ENCODE results near the gene CDH12. TPM values are rescaled to one million over a fixed set of nuclear protein-coding genes. Genes with fewer than 3 reads are reported as not detected.

Gene CDH12
- polyA plus RNA-seq, 2 donors = 0.01 TPM; not detected in 1

DNA sequence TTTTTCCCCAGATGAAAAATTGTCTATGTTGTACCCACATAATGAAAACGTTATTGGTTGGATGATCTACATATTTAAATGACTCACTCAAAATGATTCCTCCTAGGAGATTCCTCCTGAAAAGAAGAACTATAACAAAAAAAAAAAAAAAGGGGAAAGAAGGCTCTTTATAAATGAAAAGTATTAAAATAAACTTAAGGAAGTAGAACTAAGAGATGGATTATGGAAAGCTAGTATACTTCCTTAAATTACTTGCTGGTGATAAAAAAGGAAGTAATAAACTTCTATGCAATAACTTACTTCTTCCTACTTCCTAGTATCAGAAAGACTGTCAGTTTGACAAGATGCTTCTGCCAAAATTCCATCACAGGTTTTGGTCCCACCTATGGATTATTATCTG, 1087.7 kb downstream of the CDH12 start:
- 24 to 31% methylated on average over 1 of the region's 1 CpG for WGBS, 2 donors
- H3K27ac ChIP-seq (ENCODE audit: low read depth in 2 of 2, low read length in 1 of 2) = no peak overlapping the region

DNA sequence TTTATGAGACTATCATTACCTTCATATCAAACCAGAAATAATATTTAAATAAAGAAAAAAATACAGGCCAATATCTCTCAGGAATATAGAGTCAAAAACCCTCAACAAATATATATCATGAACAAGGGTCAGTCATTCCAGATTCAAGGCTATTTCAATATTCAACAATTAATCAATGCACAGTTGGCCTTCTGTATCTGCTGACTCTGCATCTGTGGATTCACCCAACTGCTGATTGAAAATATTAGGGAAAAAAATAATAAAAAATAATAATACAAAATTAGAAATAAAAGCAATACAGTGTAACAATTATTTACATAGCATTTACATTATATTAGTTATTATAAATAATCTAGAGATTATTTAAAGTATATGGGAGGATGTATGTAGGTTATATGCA, 1114.0 kb downstream of the CDH12 start:
- H3K4me3 ChIP-seq (ENCODE audit: low read depth in 1 of 2, low read length in 2 of 2) = no peak overlapping the region
- no peaks in the 10 kb centered on the region for H3K4me1 ChIP-seq (ENCODE audit: control insufficient read depth in 2 of 2, insufficient read depth in 2 of 2, low read length in 1 of 2)
- H3K27ac ChIP-seq (ENCODE audit: low read depth in 2 of 2, low read length in 1 of 2) = no peak overlapping the region
- no peaks in the 10 kb centered on the region for H3K27me3 ChIP-seq (ENCODE audit: control insufficient read depth in 1 of 2, insufficient read depth in 2 of 2, low read length in 2 of 2)
- H3K9me3 ChIP-seq (ENCODE audit: control insufficient read depth in 2 of 2, insufficient read depth in 1 of 2, low read depth in 1 of 2, low read length in 1 of 2) = no peaks in the 10 kb centered on the region
- H3K36me3 ChIP-seq (ENCODE audit: control insufficient read depth in 2 of 2, insufficient read depth in 2 of 2, low read length in 1 of 2) = no peaks in the 10 kb centered on the region

More for the DNA sequence above, 1087.7 kb downstream of the CDH12 start:
- Histone ChIP-seq H3K4me3 (ENCODE audit: low read depth in 1 of 2, low read length in 2 of 2) (no peak overlapping the region), H3K9me3 (ENCODE audit: control insufficient read depth in 2 of 2, insufficient read depth in 1 of 2, low read depth in 1 of 2, low read length in 1 of 2) (no peaks in the 10 kb centered on the region), H3K36me3 (ENCODE audit: control insufficient read depth in 2 of 2, insufficient read depth in 2 of 2, low read length in 1 of 2) (no peaks in the 10 kb centered on the region), H3K27me3 (ENCODE audit: control insufficient read depth in 1 of 2, insufficient read depth in 2 of 2, low read length in 2 of 2) (no peaks in the 10 kb centered on the region), H3K4me1 (ENCODE audit: control insufficient read depth in 2 of 2, insufficient read depth in 2 of 2, low read length in 1 of 2) (no peaks in the 10 kb centered on the region)

DNA sequence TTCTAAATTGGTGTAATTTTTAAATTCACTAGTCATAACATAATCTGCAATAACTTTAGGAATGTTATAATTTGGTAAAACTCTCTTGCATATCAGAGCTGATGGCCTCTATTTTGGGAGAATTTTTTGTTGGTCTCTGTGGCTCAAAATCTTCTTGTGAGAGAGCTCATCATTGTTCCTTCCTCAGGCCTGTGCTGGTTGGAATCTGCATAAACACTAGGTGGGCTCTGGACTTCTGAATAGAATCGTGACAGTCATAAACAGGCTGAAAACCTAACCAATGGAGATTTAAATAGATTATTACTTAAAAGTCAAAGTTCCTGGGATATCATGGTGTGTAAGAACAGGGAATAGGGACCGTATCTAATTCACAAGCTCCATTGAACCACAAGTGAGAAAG, 1129.6 kb downstream of the CDH12 start:
- no peaks in the 10 kb centered on the region for H3K9me3 ChIP-seq (ENCODE audit: control insufficient read depth in 2 of 2, insufficient read depth in 1 of 2, low read depth in 1 of 2, low read length in 1 of 2)
- H3K4me3 ChIP-seq (ENCODE audit: low read depth in 1 of 2, low read length in 2 of 2) = no peak overlapping the region
- no peaks in the 10 kb centered on the region for H3K4me1 ChIP-seq (ENCODE audit: control insufficient read depth in 2 of 2, insufficient read depth in 2 of 2, low read length in 1 of 2)
- WGBS, 2 donors = 65 to 66% methylated on average over 2 of the region's 2 CpGs
- H3K27me3 ChIP-seq (ENCODE audit: control insufficient read depth in 1 of 2, insufficient read depth in 2 of 2, low read length in 2 of 2) = no peaks in the 10 kb centered on the region
- no peak overlapping the region for H3K27ac ChIP-seq (ENCODE audit: low read depth in 2 of 2, low read length in 1 of 2)
- no peaks in the 10 kb centered on the region for H3K36me3 ChIP-seq (ENCODE audit: control insufficient read depth in 2 of 2, insufficient read depth in 2 of 2, low read length in 1 of 2)

GRCh38 chr5:21711866-21712758, 1141.0 kb downstream of the CDH12 start:
- H3K27ac ChIP-seq (ENCODE audit: low read depth in 2 of 2, low read length in 1 of 2) = no peak overlapping the region
- H3K36me3 ChIP-seq (ENCODE audit: control insufficient read depth in 2 of 2, insufficient read depth in 2 of 2, low read length in 1 of 2) = no peaks in the 10 kb centered on the region
- H3K4me1 ChIP-seq (ENCODE audit: control insufficient read depth in 2 of 2, insufficient read depth in 2 of 2, low read length in 1 of 2) = no peaks in the 10 kb centered on the region
- peaks cover 0 to 4% of the 10 kb centered on the region in 2 donors for H3K9me3 ChIP-seq (ENCODE audit: control insufficient read depth in 2 of 2, insufficient read depth in 1 of 2, low read depth in 1 of 2, low read length in 1 of 2)
- H3K4me3 ChIP-seq (ENCODE audit: low read depth in 1 of 2, low read length in 2 of 2) = no peak overlapping the region
- H3K27me3 ChIP-seq (ENCODE audit: control insufficient read depth in 1 of 2, insufficient read depth in 2 of 2, low read length in 2 of 2) = no peaks in the 10 kb centered on the region
- 62 to 74% methylated on average over 3 of the region's 3 CpGs for WGBS, 2 donors

GRCh38 chr5:21709770-21710169, 1143.4 kb downstream of the CDH12 start:
- WGBS, 2 donors = 84 to 90% methylated on average over 3 of the region's 3 CpGs
- Histone ChIP-seq H3K36me3 (ENCODE audit: control insufficient read depth in 2 of 2, insufficient read depth in 2 of 2, low read length in 1 of 2) (no peaks in the 10 kb centered on the region), H3K4me3 (ENCODE audit: low read depth in 1 of 2, low read length in 2 of 2) (no peak overlapping the region), H3K27ac (ENCODE audit: low read depth in 2 of 2, low read length in 1 of 2) (no peak overlapping the region), H3K4me1 (ENCODE audit: control insufficient read depth in 2 of 2, insufficient read depth in 2 of 2, low read length in 1 of 2) (no peaks in the 10 kb centered on the region), H3K27me3 (ENCODE audit: control insufficient read depth in 1 of 2, insufficient read depth in 2 of 2, low read length in 2 of 2) (no peaks in the 10 kb centered on the region), H3K9me3 (ENCODE audit: control insufficient read depth in 2 of 2, insufficient read depth in 1 of 2, low read depth in 1 of 2, low read length in 1 of 2) (no peaks in the 10 kb centered on the region)

GRCh38 chr5:21704974-21705668, 1148.0 kb downstream of the CDH12 start:
- Histone ChIP-seq H3K27me3 (ENCODE audit: control insufficient read depth in 1 of 2, insufficient read depth in 2 of 2, low read length in 2 of 2) (no peaks in the 10 kb centered on the region), H3K9me3 (ENCODE audit: control insufficient read depth in 2 of 2, insufficient read depth in 1 of 2, low read depth in 1 of 2, low read length in 1 of 2) (no peaks in the 10 kb centered on the region), H3K4me3 (ENCODE audit: low read depth in 1 of 2, low read length in 2 of 2) (no peak overlapping the region), H3K27ac (ENCODE audit: low read depth in 2 of 2, low read length in 1 of 2) (no peak overlapping the region), H3K36me3 (ENCODE audit: control insufficient read depth in 2 of 2, insufficient read depth in 2 of 2, low read length in 1 of 2) (no peaks in the 10 kb centered on the region), H3K4me1 (ENCODE audit: control insufficient read depth in 2 of 2, insufficient read depth in 2 of 2, low read length in 1 of 2) (no peaks in the 10 kb centered on the region)
- 66 to 71% methylated on average over 2 of the region's 2 CpGs for WGBS, 2 donors

DNA sequence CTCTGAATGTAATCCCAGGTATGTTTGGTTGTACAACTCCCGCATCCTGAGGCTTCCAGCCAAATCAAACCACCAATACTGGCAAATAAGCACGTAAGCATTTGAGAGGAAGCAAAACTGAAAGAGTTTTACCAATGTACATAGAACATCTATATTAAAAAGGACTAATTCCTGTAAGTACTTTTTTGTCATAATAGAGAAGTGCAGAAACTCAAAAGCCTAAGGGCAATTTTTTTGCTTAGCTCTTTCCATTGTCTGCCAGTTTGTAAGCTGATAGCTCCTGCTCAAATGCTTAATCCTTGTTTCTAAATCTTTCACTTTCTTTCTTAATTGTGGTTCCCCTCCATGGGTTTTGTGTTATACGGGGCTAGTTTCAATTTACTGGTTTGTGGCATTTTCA, 1151.8 kb downstream of the CDH12 start:
- Histone ChIP-seq H3K4me1 (ENCODE audit: control insufficient read depth in 2 of 2, insufficient read depth in 2 of 2, low read length in 1 of 2) (no peaks in the 10 kb centered on the region), H3K36me3 (ENCODE audit: control insufficient read depth in 2 of 2, insufficient read depth in 2 of 2, low read length in 1 of 2) (no peaks in the 10 kb centered on the region), H3K9me3 (ENCODE audit: control insufficient read depth in 2 of 2, insufficient read depth in 1 of 2, low read depth in 1 of 2, low read length in 1 of 2) (no peaks in the 10 kb centered on the region), H3K27ac (ENCODE audit: low read depth in 2 of 2, low read length in 1 of 2) (no peak overlapping the region), H3K27me3 (ENCODE audit: control insufficient read depth in 1 of 2, insufficient read depth in 2 of 2, low read length in 2 of 2) (no peaks in the 10 kb centered on the region), H3K4me3 (ENCODE audit: low read depth in 1 of 2, low read length in 2 of 2) (no peak overlapping the region)
- 40 to 61% methylated on average over 3 of the region's 3 CpGs for WGBS, 2 donors

All from esophagus (tissue), 2 donors.